ENCODE data around the gene PRKRIP1.

Gene PRKRIP1

GRCh38 chr7:102418592-102418991, 22.4 kb downstream of the PRKRIP1 start:
- Histone ChIP-seq H3K27me3 (ENCODE audit: low read depth, low read length) (no peaks in the 10 kb centered on the region), H4K20me1 (ENCODE audit: insufficient read depth, low read length) (no peaks in the 10 kb centered on the region), H3K4me1 (ENCODE audit: low read length) (peaks cover 67% of the 10 kb centered on the region), H3K36me3 (replicated peaks; ENCODE audit: low read depth, low read length) (peaks cover 17% of the 10 kb centered on the region), H2AFZ (ENCODE audit: low read depth, low read length) (no peak overlapping the region), H3K4me2 (ENCODE audit: low read length) (no peak overlapping the region), H3K79me2 (ENCODE audit: low read length) (peaks cover 2% of the 10 kb centered on the region; the same call in 1 of the 2 replicates), H3K27ac (ENCODE audit: low read length) (peak overlapping the region; percentile 15; the same call in 1 of the 2 replicates), H3K9me3 (ENCODE audit: insufficient read depth, low read length) (no peaks in the 10 kb centered on the region), H3K9ac (ENCODE audit: low read length) (no peak overlapping the region), H3K4me3 (ENCODE audit: low read length) (no peak overlapping the region)
- no peak for TF ChIP-seq EZH2phosphoT487 (IDR thresholded peaks at IDR 0.05; ENCODE audit: low read depth)
- TF ChIP-seq CTCF (IDR thresholded peaks at IDR 0.05; ENCODE audit: low read depth, low read length) = no peak

GRCh38 chr7:102421706-102422240, 25.6 kb downstream of the PRKRIP1 start:
- Histone ChIP-seq H3K9me3 (ENCODE audit: insufficient read depth, low read length) (peaks cover 4% of the 10 kb centered on the region; the same call in 1 of the 2 replicates), H3K27me3 (ENCODE audit: low read depth, low read length) (no peaks in the 10 kb centered on the region), H3K36me3 (replicated peaks; ENCODE audit: low read depth, low read length) (peaks cover 15% of the 10 kb centered on the region), H3K4me1 (ENCODE audit: low read length) (peaks cover 78% of the 10 kb centered on the region), H3K9ac (ENCODE audit: low read length) (no peak overlapping the region), H3K79me2 (ENCODE audit: low read length) (0 out of 2 replicates have a peak, but pooled peaks cover 2% of the 10 kb centered on the region), H3K4me3 (ENCODE audit: low read length) (no peak overlapping the region), H4K20me1 (ENCODE audit: insufficient read depth, low read length) (no peaks in the 10 kb centered on the region), H3K27ac (ENCODE audit: low read length) (no peak overlapping the region), H3K4me2 (ENCODE audit: low read length) (no peak overlapping the region), H2AFZ (ENCODE audit: low read depth, low read length) (no peak overlapping the region)
- TF ChIP-seq EZH2phosphoT487 (IDR thresholded peaks at IDR 0.05; ENCODE audit: low read depth) = no peak
- no peak for TF ChIP-seq CTCF (IDR thresholded peaks at IDR 0.05; ENCODE audit: low read depth, low read length)

GRCh38 chr7:102424129-102424551, 28.0 kb downstream of the PRKRIP1 start:
- Histone ChIP-seq H3K27ac (ENCODE audit: low read length) (peak overlapping the region; percentile 99), H3K4me2 (ENCODE audit: low read length) (peak overlapping the region; percentile 96), H4K20me1 (ENCODE audit: insufficient read depth, low read length) (no peaks in the 10 kb centered on the region), H3K9ac (ENCODE audit: low read length) (peak overlapping the region; percentile 96), H2AFZ (ENCODE audit: low read depth, low read length) (no peak overlapping the region), H3K79me2 (ENCODE audit: low read length) (0 out of 2 replicates have a peak, but pooled peaks cover 2% of the 10 kb centered on the region), H3K27me3 (ENCODE audit: low read depth, low read length) (no peaks in the 10 kb centered on the region), H3K9me3 (ENCODE audit: insufficient read depth, low read length) (peaks cover 4% of the 10 kb centered on the region; the same call in 1 of the 2 replicates), H3K4me1 (ENCODE audit: low read length) (peaks cover 82% of the 10 kb centered on the region), H3K36me3 (replicated peaks; ENCODE audit: low read depth, low read length) (peaks cover 13% of the 10 kb centered on the region), H3K4me3 (ENCODE audit: low read length) (peak overlapping the region; percentile 34; the same call in 1 of the 2 replicates)
- TF ChIP-seq EZH2phosphoT487 (IDR thresholded peaks at IDR 0.05; ENCODE audit: low read depth) (no peak), CTCF (IDR thresholded peaks at IDR 0.05; ENCODE audit: low read depth, low read length) (no peak)

GRCh38 chr7:102424787-102425218, 28.6 kb downstream of the PRKRIP1 start:
- Histone ChIP-seq H3K27ac (ENCODE audit: low read length) (peak overlapping the region; percentile 99), H3K4me2 (ENCODE audit: low read length) (peak overlapping the region; percentile 96), H3K27me3 (ENCODE audit: low read depth, low read length) (no peaks in the 10 kb centered on the region), H2AFZ (ENCODE audit: low read depth, low read length) (no peak overlapping the region), H3K4me3 (ENCODE audit: low read length) (peak overlapping the region; percentile 71), H3K4me1 (ENCODE audit: low read length) (peaks cover 80% of the 10 kb centered on the region), H3K36me3 (replicated peaks; ENCODE audit: low read depth, low read length) (peaks cover 10% of the 10 kb centered on the region), H3K9ac (ENCODE audit: low read length) (peak overlapping the region; percentile 96), H3K9me3 (ENCODE audit: insufficient read depth, low read length) (peaks cover 4% of the 10 kb centered on the region; the same call in 1 of the 2 replicates), H4K20me1 (ENCODE audit: insufficient read depth, low read length) (no peaks in the 10 kb centered on the region), H3K79me2 (ENCODE audit: low read length) (0 out of 2 replicates have a peak, but pooled peaks cover 2% of the 10 kb centered on the region)
- TF ChIP-seq EZH2phosphoT487 (IDR thresholded peaks at IDR 0.05; ENCODE audit: low read depth) = no peak
- no peak for TF ChIP-seq CTCF (IDR thresholded peaks at IDR 0.05; ENCODE audit: low read depth, low read length)
